GM12875 (cell line): ENCODE measurements around the gene SCG5.

Source experiments
- H3K4me3 ChIP-seq: one replicate; pipeline ENCODE4 v1.5.1; 2011; ENCODE audit warnings: low read depth, low read length, control low read depth
- TF ChIP-seq, protein P1 (sequence below): IDR thresholded peaks from 2 replicates; pipeline ENCODE4 v1.5.1; 2011; ENCODE audit warnings: low read depth, mild to moderate bottlenecking, control low read depth, inconsistent platforms, low read length, moderate library complexity, borderline replicate concordance; ENCODE audit not compliant: insufficient read depth

The SCG5 gene

DNA sequence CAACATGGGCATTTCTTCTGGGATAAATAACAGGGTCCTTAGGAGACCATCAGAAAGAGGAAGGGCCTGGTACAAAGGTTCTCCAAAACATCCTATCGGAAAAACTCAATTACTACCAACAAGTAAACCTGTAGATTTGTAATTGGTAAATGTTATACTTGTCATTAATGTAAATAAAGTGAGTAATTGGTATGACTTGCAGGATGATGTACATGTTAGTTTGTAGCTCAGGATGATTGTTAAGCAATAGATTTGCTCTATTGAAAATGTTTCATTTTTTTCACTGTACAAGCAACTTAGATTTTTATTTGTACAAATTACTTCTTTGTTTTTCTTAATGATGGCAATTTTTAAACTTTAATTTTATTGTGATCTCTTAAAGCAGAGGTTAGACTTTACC, 3.8 kb upstream of the SCG5 start:
- no peak overlapping the region for H3K4me3 ChIP-seq
- TF ChIP-seq, protein P1, sequence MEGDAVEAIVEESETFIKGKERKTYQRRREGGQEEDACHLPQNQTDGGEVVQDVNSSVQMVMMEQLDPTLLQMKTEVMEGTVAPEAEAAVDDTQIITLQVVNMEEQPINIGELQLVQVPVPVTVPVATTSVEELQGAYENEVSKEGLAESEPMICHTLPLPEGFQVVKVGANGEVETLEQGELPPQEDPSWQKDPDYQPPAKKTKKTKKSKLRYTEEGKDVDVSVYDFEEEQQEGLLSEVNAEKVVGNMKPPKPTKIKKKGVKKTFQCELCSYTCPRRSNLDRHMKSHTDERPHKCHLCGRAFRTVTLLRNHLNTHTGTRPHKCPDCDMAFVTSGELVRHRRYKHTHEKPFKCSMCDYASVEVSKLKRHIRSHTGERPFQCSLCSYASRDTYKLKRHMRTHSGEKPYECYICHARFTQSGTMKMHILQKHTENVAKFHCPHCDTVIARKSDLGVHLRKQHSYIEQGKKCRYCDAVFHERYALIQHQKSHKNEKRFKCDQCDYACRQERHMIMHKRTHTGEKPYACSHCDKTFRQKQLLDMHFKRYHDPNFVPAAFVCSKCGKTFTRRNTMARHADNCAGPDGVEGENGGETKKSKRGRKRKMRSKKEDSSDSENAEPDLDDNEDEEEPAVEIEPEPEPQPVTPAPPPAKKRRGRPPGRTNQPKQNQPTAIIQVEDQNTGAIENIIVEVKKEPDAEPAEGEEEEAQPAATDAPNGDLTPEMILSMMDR: no peak

DNA sequence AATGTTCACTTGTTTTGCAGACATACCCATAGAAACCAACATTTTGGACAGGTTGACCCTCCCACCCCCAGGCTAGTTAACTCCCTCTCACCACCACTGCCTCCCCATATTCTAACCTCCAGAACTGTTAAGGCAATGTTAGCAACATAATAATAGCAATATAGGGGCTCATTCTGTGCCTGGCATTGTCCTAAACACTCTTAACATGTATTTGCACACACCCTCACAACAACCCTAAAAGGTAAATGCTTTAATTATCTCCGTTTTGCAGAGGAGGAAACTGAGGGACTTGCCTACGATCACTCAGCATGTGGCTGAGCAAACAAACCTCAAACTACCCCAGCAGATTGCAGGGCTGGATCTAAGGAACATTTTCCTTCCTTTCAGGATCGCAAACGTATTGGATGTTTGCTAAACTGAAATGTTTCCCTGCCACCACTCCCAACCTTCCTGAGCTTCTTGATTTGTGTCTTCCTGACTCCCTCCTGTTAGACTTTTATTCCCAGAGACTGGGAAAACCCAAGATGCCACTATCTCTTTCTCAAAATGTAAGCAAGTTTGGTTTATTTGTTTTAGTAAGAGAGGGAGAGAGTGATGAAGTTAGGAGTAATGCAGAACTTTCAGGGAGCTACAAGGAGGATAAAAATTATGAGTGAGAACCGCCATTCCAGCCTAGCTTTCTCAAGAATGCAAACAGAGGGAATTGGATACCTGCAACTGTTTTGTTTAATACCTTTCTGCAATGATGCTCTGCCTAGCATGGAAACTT, 1.3 kb downstream of the SCG5 start:
- TF ChIP-seq, protein P1: no peak
- H3K4me3 ChIP-seq: no peak overlapping the region

DNA sequence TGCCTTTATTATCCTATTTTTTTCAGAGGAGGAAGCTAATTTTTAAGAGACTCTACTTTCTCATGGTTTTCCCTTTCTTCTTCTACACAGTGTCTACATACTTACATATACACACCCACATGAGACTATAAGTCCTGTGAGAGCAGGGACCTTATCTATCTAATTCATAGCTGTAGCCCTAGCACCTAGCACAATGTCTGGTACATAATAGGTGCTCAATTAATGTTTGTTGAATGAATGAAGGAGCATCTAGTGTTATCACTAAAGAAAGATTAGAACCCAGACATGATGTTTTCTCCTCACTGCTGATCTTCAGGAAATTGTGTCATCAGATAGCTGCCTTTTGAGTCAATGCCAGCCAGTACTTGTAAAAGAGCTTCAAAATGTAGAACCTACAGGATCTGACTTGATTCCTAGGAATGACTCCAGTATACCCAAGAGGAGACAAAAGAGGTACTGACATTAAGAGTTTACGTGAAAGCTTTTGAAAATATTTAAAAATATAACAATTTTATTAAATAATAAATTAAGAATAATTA, 2.5 kb downstream of the SCG5 start:
- H3K4me3 ChIP-seq: no peak overlapping the region
- TF ChIP-seq, protein P1: no peak

DNA sequence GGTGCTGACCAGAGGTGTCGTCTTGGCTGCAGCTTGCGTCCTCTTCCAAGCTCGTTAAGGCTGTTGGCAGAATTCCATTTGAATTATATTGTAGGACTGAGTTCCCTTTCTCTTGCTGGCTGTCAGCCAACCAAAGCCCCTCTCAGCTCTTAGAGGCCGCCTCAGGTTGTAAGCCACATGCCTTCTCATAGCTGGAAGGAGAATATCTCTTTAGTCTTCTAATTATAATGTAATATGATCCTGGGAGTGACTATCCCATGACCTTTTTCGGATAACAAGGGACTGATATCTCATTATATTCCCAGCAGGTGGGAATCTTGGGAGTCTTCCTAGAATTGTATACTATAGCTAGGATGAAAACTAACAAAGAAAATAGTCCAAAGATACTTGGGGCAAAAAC, 4.8 kb downstream of the SCG5 start:
- TF ChIP-seq, protein P1: no peak

DNA sequence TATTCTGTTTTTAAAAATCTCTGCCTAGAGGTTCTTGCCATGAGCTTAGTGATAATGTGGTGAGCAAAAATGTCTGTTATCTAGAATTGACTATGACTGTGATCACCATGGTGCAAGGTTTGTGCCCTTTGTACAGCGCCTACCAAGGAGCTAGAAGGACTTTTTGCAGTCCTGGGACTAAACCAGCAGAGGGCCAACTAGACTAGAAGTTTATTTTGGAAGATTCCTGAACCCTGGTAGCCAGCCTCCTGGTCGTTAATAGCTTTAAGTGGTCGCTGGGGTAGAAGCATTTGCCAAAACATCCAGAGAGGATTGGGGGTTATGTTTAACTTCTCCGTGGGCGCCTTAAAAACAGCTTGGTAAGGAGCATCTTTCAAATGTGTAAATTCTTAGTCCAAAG, 7.8 kb downstream of the SCG5 start:
- TF ChIP-seq, protein P1: no peak
- no peak overlapping the region for H3K4me3 ChIP-seq

More for the DNA sequence above, 4.8 kb downstream of the SCG5 start:
- no peak overlapping the region for H3K4me3 ChIP-seq

DNA sequence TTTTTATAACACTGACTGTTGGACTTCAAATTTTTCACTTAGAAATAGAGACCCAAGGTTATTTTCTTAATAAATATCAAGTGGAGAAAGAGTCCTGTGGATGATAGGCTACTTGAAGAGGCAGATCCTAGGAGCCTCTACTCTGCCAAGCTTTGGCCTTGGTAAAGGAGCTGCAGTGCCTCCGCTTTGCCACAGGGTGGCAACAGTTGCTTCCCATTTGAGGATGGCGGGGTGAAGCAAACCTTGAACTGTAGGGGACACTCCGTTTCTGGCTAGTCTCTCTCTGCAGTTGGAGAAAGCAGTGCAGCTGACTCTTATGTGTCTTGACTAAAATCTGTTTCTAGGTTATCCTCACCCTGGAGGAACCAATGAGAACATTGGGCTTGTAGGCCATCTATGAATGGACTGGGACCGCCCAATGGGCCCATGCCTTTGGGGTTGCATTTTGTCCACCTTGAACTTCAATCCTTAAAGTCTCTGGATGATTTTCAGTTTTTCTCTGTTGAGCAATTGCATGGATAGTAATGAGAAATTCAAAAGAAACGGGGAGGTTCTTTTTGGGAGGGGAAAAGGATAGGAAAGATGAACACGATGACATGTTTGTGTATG, 9.8 kb downstream of the SCG5 start:
- TF ChIP-seq, protein P1: peak; percentile 92
- no peak overlapping the region for H3K4me3 ChIP-seq

DNA sequence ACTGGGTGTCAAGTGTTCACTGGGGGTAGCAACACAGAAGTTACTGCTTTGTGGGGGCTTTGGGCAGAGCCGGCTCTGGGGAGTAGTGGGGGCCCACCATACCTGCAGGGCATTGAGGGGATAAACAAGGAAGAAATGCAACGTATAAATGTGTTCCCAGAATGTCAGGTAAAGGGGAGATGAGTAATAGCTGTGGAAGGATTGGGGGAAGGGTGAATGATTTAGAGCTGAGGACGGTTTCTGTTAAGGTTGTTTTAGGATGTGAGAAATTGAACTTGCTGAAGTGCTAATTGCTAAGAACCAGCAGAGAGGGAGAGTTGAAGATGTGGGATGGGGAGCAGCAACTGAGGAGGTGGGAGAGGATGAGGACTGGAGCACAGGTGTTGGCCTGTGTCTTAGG, 10.7 kb downstream of the SCG5 start:
- TF ChIP-seq, protein P1: no peak
- no peak overlapping the region for H3K4me3 ChIP-seq
